Ramos (cell line): ENCODE measurements around the gene XPA.
"Not testable (repeated sequence)": the region's sequence is repeated elsewhere in the genome, so short reads cannot be mapped to it uniquely, and the experiment has no call there.

ENCODE experiments used
- in situ Hi-C: fragments of 300-500 bp; cut with MboI; formaldehyde crosslinking; loops from one replicate; pipeline ENCODE4 v1.14.3; 2022; ENCODE audit warnings: low sequenced_read_pairs; ENCODE audit not compliant: unreplicated experiment

The XPA gene

DNA sequence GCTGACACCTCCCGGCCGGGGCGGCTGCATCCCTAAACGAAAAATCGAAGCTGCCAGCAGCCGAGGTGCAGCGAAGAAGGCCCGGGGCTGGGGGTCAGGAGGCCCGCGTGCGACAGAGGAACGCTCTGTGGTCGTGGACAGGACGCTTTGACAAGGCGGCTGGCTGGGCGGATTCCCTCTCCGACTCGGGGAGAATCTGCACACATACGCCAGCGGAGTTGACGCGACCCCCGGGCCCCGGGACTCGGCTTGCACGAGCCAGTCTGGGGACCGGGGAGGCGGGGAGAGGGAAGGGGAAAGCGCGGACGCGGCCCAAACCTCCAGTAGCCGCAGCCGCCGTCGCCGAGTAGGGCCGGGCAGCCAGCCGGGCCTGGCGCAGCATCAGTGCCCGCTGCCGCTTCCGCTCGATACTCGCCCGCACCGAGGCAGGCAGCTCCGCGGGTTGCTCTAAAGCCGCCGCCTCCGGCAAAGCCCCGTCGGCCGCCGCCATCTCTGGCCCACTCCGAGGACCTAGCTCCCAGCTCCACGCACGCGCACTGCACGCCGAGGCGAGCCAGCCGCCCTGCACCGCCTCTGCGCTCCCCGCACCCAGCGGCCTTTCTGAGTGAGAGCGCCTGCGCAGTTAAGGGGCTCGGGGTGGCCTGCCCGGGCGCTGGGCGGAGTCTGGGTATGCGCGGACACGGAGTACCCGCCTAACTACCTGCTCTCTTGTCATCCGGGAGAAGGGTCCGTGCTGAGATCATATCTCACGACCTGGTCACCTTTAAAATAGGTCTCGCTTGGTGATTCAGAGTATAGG lies at the start of gene XPA:
Gene XPA (minus strand): TSS at position 538 of the 799 bp plus-strand sequence. CDS start 48 bp downstream, at position 490.
- in situ Hi-C loops, result no loop called here

DNA sequence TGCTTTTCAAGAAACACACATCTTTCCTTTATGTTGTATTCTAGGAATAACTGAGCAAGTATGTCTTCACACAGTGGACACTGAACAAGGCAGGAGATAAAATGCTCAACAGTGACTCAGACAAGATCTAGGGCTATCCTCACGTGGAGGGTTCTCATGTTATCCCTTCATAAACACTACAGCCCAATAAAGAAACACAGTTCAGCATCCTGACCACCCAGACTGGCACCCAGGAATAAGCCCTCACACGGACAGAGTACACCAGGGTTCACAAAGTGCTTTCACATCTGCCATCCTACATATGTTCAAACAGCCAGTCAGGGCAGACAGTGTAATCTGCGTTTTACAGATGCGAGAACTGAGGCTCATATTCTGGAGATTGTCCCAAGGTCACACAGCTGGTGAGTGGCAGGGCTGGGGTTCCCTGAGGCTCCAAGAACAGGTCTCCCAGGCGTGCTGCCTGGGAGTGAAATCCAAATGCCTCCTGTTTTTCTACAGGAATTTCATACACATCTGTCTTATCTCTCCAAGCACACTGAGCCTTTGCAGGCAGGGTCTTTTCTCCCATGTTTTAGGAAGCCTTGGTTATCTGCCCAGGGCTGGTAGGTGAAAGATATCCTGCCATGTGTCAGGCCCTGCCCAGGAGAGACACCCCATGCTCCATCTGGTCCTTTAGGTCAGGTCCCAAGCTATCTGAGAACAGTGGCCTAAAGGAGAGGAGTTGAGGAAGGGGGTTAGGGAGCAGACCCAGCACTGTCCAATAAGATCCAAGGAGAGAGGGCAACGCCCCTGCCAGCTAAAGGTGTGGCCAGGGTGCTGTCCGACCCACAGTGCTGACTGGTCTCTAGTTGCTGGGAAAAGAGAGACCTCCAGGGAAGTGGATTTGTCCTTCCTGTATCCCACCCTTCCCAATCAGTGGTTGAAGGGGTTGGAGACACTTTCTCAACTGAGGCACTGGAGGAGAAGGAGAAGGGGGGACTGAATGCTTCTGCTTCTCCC lies 47.9 kb upstream of the XPA start:
- in situ Hi-C loops, result no loop called here

DNA sequence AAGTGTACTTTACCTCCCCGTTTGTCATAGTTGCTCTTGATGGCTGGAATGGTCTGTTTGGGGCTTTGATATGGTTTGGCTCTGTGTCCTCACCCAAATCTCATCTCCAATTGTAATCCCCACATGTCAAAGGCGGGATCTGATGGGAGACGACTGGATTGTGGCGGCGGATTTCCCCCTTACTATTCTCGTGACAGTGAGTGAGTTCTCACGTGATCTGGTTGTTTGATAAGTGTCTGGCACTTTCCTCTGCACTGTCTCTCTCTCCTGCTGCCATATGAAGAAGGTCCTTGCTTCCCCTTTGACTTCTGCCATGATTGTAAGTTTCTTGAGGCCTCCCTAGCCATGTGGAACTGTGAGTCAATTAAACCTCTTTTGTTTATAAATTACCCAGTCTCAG lies 46.9 kb upstream of the XPA start:
- in situ Hi-C loops, result not testable (repeated sequence)

DNA sequence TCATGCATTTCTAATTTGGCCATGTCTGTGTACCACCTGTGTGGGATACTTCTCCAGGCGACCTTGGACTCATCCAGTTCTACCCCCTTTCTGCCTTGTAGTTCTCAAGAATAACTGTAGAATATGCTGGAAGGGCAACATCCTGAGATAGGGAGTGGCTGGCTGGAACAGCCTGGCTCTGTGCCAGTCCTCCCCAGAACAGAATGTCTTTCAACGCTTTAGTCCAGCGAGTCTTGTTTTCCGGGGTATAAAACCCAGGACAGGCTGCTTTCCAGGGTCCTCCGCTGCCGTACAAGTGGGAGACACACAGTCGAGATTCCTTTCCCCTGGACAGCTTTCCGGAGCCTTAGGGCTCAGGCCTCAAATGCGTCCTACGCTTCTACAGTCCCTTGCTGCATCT lies 45.4 kb upstream of the XPA start:
- in situ Hi-C loops, result no loop called here

DNA sequence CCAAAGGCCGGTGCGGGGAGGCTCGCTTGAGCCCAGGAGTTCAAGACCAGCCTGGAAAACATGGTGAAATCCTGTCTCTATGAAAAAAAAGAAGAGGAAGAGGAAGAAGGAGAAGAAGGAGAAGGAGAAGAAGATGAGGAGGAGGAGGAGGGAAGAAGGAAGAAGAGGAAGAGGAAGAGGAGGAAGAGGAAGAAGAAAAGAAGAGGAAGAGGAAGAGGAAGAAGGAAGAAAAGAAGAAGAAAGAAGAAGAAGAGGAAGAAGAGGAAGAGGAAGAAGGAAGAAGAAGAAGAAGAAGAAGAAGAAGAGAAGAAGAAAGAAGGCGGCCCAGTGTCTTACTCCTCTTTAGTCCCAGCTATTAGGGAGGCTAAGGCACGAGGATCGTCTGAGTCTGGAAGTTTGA lies 44.8 kb upstream of the XPA start:
- in situ Hi-C loops, result no loop called here

DNA sequence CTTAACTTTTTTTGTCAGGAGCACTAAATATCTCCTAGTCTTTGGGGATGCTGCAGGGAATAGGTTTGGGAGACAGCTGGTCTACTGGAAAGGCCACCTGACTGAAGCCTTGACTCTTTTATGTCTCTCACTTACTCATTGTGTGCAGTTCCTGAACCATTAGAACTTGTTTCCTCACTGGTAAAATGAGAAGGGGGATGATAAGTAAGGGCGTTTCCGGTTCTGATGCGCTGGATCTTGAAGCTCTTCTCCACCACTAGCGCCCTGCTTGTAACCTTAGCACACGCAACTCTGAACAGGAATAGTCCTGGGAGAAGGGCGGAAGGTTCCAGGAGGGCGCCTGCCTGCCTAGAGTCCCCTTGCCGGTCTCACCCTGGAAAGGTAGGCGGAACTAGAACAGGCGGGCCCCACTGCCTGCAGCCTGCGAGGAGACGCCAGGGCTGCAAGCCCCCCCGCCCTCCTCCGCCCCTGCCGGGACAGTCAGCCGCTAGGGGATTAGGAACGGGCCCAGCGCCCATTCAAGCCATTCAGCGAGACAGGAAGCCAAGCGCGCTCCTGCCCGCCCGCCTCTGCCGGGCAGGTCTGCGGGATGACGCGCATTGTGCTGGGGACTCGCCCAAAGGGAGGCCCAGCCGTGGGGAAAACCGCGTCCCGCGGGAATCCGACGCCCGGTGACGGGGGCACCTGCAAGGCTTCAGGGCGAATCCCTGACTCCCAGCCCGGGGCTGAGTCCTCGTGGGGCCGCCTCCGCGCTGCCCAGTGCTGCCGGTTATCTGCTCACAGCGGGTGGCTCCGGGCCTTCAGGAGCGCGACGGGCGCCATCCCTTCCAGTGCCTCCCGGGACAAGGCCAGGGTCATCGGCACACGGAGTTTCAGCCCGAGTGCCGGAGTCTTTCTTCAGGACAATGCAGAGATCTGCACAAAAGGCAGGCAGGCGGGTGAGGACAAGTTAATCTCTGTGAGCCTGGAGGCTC lies 44.0 kb upstream of the XPA start:
- in situ Hi-C loops, result no loop called here

DNA sequence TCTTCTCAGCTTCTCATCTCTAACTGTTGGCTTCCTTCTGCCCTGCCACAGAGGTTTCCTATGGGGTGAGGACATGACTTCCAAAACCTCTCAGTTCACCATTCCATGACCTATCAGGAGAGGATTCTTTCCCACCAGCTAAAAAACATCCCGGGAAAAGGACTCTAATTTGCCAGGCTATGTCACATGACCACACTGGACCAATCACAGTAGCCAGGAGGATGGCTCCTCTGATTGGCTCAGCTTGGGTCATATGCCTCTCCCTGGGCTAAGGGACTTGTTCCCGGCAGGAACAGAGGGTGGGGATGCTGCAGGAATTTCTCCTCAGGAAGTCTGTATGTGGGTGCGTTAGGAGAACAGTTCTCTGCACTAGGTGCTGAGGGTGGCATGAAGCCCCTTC lies 40.3 kb upstream of the XPA start:
- in situ Hi-C loops, result no loop called here

DNA sequence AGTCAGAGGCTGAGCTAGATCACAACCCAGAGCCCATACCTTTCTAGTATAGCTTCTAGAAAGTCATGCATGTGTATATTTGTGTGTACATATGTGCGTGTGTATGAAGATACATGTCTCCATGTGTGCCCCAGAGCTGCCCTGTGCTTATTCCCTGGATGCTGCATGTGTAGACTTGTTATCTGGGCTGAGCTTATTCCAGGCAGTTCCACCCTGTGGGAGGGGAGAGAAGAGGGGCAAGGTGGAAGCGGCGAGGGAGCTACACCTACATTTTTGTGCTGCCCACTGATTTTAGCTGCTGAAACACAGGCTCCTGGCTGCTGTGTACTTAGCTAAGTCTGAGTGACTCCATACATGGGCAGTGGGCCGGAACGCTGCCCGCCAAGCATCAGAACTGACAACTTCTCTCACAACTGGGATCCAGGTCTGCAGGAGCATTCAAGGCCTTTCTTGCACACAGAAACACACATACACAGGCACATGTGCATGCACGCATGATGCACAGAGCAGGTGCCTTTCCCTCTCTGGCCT lies 38.0 kb upstream of the XPA start:
- in situ Hi-C loops, result no loop called here

DNA sequence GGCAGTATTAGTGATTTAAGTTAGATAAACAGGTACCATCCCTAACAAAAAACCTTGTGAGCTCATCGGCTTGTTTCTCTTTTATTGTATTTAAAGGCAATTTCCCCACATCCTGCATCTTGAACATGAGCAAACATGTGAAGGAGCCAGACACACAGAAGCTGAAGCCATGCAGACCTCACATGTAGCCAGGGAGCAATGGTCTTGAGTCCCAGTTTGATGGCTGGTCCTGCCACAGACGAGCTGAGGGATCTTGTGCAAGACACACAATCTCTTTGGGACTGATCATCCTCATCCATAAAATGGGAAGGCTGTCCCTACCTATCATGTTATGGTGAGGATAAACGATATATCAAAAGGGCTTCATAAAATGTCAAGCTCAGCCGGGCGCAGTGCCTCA lies 29.6 kb upstream of the XPA start:
- in situ Hi-C loops, result no loop called here

DNA sequence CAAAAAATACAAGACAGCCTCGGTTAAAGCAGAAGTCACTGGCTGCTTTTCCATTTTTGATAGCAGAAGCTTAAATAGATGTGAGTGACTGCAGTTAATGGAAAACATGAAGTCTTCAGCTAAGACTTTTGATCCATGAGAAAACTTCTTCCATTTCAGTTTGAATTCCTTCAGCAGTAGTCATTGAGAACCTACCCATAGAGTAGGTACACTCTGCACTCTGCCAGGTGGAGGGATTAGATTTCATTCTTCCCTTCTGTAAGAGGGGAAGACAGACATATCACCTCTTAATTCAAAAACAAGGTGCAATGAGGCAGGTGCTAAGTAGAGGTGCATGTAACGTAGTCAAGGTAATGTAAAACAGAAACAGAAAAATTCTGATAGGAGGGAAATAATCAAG lies 26.7 kb upstream of the XPA start:
- in situ Hi-C loops, result no loop called here

DNA sequence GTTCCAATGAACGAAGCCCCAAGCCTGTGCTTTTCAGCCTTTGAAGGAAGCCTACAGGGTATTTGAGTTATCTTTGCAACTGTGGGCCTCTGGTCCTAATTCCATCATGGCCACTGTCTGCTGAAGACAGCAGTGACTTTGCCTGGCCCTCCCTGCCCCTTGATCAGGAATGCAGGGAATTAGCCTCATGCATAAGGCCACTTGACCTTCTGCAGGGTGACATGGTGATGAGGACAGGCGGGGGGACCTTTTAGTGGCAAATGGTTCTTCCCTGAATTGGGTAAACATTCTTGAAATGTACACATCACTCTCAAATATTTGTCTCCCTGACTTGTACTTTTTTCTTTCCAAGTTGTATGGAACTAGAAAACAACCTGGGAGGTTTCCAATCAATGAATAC lies 25.2 kb upstream of the XPA start:
- in situ Hi-C loops, result no loop called here

DNA sequence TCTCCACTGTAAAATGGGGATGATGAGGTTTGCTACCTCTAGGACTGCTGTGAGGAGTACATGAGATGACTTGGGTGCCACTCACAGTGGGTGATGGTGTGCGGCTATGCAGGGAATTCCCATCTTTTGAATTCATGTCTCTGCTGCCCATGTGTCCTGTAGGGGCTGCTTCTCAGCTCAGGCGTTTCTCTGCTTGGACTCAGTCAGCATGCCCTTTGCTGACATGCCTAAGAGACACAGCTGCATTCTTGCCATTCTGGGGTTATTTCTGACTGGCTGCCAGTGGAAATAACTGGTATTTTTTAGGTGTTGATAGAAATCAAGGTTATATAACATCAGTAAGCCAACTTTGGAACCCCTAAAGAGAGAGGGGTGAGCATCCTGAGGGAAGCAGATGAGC lies 24.3 kb upstream of the XPA start:
- in situ Hi-C loops, result no loop called here

DNA sequence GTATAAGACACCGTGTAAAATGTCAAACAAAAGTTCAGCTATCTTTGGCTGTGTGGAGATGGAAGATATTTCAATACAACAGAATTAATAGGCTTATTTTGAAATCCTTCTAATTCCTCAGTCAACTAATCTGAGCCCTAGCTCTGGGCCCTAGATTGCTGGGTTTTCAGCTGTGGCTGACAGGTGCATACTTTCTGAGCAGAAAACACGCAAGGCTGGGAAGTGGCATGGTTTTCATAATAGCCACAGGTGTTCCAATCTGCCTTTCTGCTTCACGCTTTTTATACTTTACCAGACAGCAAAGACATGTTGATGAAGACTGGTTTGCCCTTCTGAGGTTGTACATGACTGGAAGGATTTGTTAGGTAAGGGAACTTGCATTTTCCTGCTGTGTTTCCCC lies 20.7 kb upstream of the XPA start:
- in situ Hi-C loops, result no loop called here

DNA sequence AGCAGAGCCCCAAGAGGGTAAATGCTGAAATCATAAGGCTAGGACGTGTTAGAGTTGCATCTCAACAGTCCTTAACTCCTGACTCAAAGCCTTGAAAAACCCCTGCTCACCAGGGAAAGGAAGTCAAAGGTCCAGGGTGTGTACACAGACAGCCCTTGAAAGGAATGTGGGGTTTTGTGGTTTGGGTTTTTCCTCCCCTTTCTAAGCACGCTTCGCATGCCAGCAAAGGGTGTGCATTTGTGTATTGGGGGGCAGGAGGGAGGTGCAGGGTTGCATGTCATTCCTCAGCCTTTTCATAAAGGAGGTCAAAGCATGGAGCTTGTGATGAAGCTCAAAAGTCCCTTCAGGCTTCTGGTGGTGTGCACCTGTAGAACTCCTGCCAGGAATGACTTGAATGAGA lies 17.3 kb upstream of the XPA start:
- in situ Hi-C loops, result no loop called here

DNA sequence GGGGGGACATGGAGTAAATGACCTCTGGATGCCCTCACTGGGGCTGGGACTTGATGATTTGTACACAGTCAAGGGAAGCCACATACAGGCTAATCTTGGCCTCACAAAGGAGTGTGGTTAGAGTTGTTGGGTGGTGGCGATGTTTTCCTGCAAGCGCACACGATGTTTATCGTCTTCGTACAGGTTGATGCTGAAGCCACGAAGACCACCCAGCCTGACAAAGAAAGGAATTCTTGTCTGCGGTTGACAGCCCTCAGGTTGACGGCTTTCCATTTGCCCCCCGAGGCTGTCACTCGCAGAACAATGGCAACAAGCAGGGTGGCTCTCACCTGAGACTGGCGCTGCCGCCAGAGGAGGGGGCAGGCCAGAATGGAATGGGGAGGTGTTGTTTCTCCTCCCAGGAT lies 14.1 kb upstream of the XPA start:
- in situ Hi-C loops, result no loop called here

DNA sequence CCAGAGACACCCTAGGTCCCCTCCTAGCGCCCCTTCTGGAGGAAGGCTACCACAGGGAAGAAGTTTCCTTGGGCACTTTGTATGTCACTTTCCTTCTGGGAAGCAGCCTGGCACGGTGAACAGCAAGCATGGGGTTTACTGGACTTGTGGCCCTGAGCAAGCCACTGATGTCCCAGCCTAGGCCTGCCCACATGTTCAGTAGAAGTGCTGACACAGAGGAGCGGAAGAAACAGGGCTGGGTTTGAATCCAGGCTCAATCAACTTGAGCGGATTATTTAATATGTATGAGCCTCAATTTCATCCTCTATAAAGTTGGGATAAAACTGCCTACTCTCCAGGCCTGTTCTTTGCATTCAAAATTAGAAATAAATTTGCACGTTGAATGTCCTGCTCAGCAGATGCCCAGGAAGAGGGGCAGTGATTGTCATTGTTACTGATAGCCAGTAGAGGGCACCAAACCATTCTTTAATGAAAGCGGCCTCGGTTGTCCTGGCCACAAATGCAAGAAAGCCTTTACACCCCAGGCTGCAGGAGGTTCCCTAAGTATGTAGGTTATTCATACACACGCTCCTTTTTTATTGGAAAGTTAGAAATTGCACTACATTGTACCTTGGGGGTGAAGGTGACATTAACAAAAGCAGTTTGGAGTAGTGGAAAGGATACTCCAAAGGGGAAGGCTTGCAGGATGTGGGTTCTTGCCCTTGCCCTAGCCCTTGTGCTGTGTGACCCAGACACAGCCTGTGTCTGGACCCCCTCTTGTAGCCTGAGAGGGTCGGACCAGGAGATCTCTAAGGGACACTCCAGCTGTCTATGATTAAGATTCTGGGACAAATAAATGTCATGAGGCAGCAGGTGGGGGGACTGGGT lies 13.4 kb upstream of the XPA start:
- in situ Hi-C loops, result no loop called here

DNA sequence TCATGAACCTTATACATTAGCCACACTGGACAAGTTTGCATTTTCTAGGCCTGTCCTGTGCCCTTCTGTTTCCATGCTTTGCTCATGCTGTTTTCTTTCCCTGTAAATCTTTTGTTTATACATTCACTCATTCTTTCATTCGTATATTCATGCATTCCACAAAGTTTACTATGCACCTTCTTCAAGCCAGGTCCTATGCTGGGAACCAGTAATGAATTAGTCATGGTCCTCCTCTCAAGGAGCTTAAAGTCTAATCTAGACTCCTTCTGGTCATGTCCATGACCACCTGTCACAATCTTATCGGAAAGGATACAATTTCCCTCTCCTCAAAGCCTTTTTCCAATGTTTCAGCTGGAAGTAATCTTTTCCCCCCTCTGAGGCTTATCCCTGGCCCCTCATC lies 9.1 kb upstream of the XPA start:
- in situ Hi-C loops, result loop anchor here (5.0 kb wide), 1 partner anchor 191 kb away; no protein-coding TSS in a partner anchor

DNA sequence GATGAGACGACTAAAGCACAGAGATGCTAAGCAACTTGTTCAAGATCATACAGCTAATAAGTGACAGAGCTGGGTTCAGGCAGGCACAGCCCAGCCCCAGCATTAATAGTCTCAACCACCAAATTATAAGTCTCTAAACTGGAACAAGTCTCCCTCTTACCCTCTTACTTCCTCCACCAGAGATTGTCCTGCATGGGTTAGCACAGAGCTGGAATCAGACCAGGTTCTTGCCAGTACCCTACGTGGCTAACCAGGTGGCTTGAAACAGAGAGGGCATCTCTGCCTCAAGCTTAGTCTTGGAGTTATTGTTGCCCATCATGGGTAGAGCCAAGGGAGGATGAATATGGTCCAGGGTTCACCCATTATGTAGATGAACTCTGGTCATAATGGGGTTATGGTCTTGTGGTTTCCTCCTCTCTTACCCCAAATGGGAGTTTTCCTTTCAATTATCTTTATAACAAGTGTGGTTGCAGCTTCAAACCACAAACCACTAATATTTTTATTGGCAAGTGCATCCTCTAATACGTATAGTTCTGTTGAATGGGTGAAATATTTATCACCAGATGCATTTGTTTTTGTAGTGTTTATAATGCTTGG lies 8.3 kb upstream of the XPA start:
- in situ Hi-C loops, result loop anchor here (5.0 kb wide), 1 partner anchor 192 kb away; no protein-coding TSS in a partner anchor
